Hepatocyte (in vitro differentiated cells): Measurements from ENCODE around the gene CNGA1. TPM values are rescaled to one million over a fixed set of nuclear protein-coding genes. Genes with fewer than 3 reads are reported as not detected.
"Not testable (repeated sequence)": the region's sequence is repeated elsewhere in the genome, so short reads cannot be mapped to it uniquely, and the experiment has no call there.

Experiments used
- DNase-seq: peaks from one replicate; pipeline ENCODE4 v3.0.0-alpha.2; 2016; ENCODE audit warnings: low spot score
- H2AFZ ChIP-seq: fragments of 200-600 bp; sonication (generic); 2 replicates; pipeline ENCODE4 v1.6.0; 2016; ENCODE audit warnings: antibody characterized with exemption, mild to moderate bottlenecking
- H3K27ac ChIP-seq: fragments of 200-600 bp; sonication (generic); 2 replicates; pipeline ENCODE4 v1.5.1; 2016; ENCODE audit warnings: mild to moderate bottlenecking
- H3K27me3 ChIP-seq: fragments of 200-600 bp; sonication (generic); 2 replicates; pipeline ENCODE4 v1.6.1; 2016
- H3K36me3 ChIP-seq: fragments of 200-600 bp; sonication (generic); replicated peaks from 2 replicates; pipeline ENCODE4 v1.5.1; 2016; ENCODE audit warnings: low read depth; ENCODE audit not compliant: insufficient read depth
- H3K4me1 ChIP-seq: fragments of 200-600 bp; sonication (generic); 2 replicates; pipeline ENCODE4 v1.5.1; 2016; ENCODE audit warnings: mild to moderate bottlenecking, moderate library complexity; ENCODE audit not compliant: insufficient read depth
- H3K4me2 ChIP-seq: fragments of 200-600 bp; sonication (generic); 2 replicates; pipeline ENCODE4 v1.6.0; 2016
- H3K4me3 ChIP-seq: fragments of 200-600 bp; sonication (generic); 2 replicates; pipeline ENCODE4 v1.5.1; 2016; ENCODE audit warnings: mild to moderate bottlenecking
- H3K79me2 ChIP-seq: fragments of 200-600 bp; sonication (generic); 2 replicates; pipeline ENCODE4 v1.6.0; 2017; ENCODE audit warnings: mild to moderate bottlenecking
- H3K9me2 ChIP-seq: fragments of 200-600 bp; sonication (generic); replicated peaks from 2 replicates; pipeline ENCODE4 v1.6.0; 2017; ENCODE audit warnings: mild to moderate bottlenecking; ENCODE audit not compliant: insufficient read depth
- H3K9me3 ChIP-seq: fragments of 200-600 bp; sonication (generic); 2 replicates; pipeline ENCODE4 v1.5.1; 2016; ENCODE audit warnings: low read depth, mild to moderate bottlenecking
- H4K20me1 ChIP-seq: fragments of 200-600 bp; sonication (generic); 2 replicates; pipeline ENCODE4 v1.6.0; 2016; ENCODE audit warnings: mild to moderate bottlenecking; ENCODE audit not compliant: insufficient read depth, poor library complexity, severe bottlenecking
- CTCF ChIP-seq: fragments of 200-600 bp; sonication (generic); IDR thresholded peaks from 2 replicates; pipeline ENCODE4 v1.5.1; 2016; ENCODE audit warnings: antibody characterized with exemption, mild to moderate bottlenecking; ENCODE audit not compliant: poor library complexity
- EZH2 ChIP-seq: fragments of 200-600 bp; sonication (generic); IDR thresholded peaks from 2 replicates; pipeline ENCODE4 v1.6.1; 2016; ENCODE audit warnings: antibody characterized with exemption, mild to moderate bottlenecking, borderline replicate concordance
- EZH2phosphoT487 ChIP-seq: fragments of 200-600 bp; sonication (generic); IDR thresholded peaks from one replicate; pipeline ENCODE4 v1.6.1; 2018; ENCODE audit warnings: antibody characterized with exemption, mild to moderate bottlenecking, low read depth, moderate library complexity; ENCODE audit not compliant: unreplicated experiment, severe bottlenecking
- WGBS: methylation state at CpG from one replicate; pipeline ENCODE4 v1.1.6; 2016; ENCODE audit warnings: low lambda C conversion rate; ENCODE audit errors: missing lambda C conversion rate; 5-methylcytosine and 5-hydroxymethylcytosine counted together
- polyA plus RNA-seq: library from polyadenylated mRNA; unstranded; fragments of >200 nt; fragmentation: Nextera tagmentation; extraction: Ambion mirVana; gene quantifications from 2 replicates; pipeline ENCODE4 v1.2.1, GENCODE V29; 2016
- total RNA-seq: library from RNA; depleted of rRNA; stranded (reverse); fragments of >200 nt; gene quantifications from 2 replicates; pipeline ENCODE4 v1.2.3, GENCODE V29; 2014

CNGA1 gene
- total and polyA plus RNA-seq, 2 experiments from 2014 or later, result 4.6 TPM

DNA sequence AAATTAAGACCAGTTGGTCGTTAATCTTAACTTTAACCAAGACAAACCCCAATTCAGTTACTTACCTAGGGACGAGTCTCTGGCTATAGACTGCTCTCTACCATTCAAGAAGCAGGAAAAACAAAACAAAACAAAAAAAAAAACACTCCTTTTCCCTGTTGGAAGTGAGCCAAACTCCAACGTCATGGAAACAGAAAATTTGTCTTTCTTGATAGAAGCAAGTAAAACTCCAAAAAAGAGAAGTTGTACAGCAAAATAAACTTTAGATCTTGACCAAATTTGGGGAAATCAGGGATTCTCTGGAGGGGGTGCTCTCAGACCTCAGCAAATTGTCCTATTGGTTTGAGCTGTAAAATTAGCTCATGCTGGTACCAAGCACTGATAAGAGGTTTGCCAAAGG, 3.7 kb downstream of the CNGA1 start:
- no peaks in the 10 kb centered on the region for H3K9me3 ChIP-seq
- no peaks in the 10 kb centered on the region for H3K9me2 ChIP-seq
- H3K36me3 ChIP-seq, result no peaks in the 10 kb centered on the region
- H2AFZ ChIP-seq, result no peak overlapping the region
- no peaks in the 10 kb centered on the region for H3K27me3 ChIP-seq
- H3K4me2 ChIP-seq, result no peak overlapping the region
- no peaks in the 10 kb centered on the region for H3K4me1 ChIP-seq
- no peak overlapping the region for H3K27ac ChIP-seq
- no peaks in the 10 kb centered on the region for H4K20me1 ChIP-seq
- no peak overlapping the region for H3K4me3 ChIP-seq
- H3K79me2 ChIP-seq, result no peaks in the 10 kb centered on the region
- 74% methylated on average over 3 of the region's 3 CpGs for WGBS
- no peak for DNase-seq
- TF ChIP-seq EZH2 (no peak), CTCF (no peak), EZH2phosphoT487 (no peak)

DNA sequence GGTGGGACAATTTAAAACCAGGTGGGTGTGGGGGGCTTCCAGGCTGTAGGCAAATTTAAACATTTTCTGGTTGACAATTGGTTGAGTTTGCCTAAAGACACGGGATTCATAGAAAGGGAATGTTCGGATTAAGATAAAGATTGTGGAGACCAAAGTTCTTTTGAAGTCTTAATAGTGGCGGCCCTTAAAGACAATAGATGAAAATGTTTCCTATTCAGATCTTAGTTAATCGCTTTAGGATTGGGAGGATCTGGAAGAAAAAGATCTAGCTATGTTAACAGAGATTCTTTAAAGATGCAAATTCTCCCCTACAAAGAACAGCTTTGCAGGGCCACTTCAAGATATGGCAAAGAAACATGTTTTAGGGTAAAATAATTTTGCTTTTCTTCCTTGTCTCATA, 4.8 kb downstream of the CNGA1 start:
- TF ChIP-seq EZH2phosphoT487 (no peak), CTCF (no peak), EZH2 (no peak)
- 62% methylated on average over 4 of the region's 4 CpGs for WGBS

GRCh38 chr4:48010906-48011305, 5.6 kb downstream of the CNGA1 start:
- WGBS, result 84% methylated on average over 5 of the region's 6 CpGs
- H3K4me2 ChIP-seq, H3K36me3 ChIP-seq, H3K9me2 ChIP-seq, H3K27me3 ChIP-seq, DNase-seq, H2AFZ ChIP-seq, H3K9me3 ChIP-seq, H3K4me3 ChIP-seq, H4K20me1 ChIP-seq, H3K79me2 ChIP-seq, H3K4me1 ChIP-seq, H3K27ac ChIP-seq: not testable (repeated sequence)

More for the DNA sequence above, 4.8 kb downstream of the CNGA1 start:
- Histone ChIP-seq H3K4me3 (no peak overlapping the region), H3K9me2 (no peaks in the 10 kb centered on the region), H3K79me2 (no peaks in the 10 kb centered on the region), H2AFZ (no peak overlapping the region), H3K4me2 (no peak overlapping the region), H3K27me3 (no peaks in the 10 kb centered on the region), H4K20me1 (no peaks in the 10 kb centered on the region), H3K9me3 (peaks cover 1% of the 10 kb centered on the region), H3K4me1 (no peaks in the 10 kb centered on the region), H3K36me3 (no peaks in the 10 kb centered on the region), H3K27ac (no peak overlapping the region)
- no peak for DNase-seq

- Histone ChIP-seq H3K9me2 (no peaks in the 10 kb centered on the region), H3K27me3 (no peaks in the 10 kb centered on the region), H3K4me1 (no peaks in the 10 kb centered on the region), H3K4me3 (no peak overlapping the region), H3K27ac (no peak overlapping the region), H3K4me2 (no peak overlapping the region), H2AFZ (no peak overlapping the region), H3K9me3 (peaks cover 4% of the 10 kb centered on the region), H4K20me1 (no peaks in the 10 kb centered on the region), H3K79me2 (no peaks in the 10 kb centered on the region), H3K36me3 (no peaks in the 10 kb centered on the region)
- TF ChIP-seq CTCF (no peak), EZH2phosphoT487 (no peak), EZH2 (no peak)
- no peak for DNase-seq
Measured at GRCh38 chr4:48008021-48008596, 8.4 kb downstream of the CNGA1 start.
